Middle frontal gyrus (tissue), 1 donor: Measurements from ENCODE around the gene OBSCN.

Source experiments
- DNase-seq: peaks from one replicate; pipeline ENCODE4 v3.0.0-alpha.2; 2015; ENCODE audit warnings: low spot score; ENCODE audit errors: extremely low spot score

Gene OBSCN

DNA sequence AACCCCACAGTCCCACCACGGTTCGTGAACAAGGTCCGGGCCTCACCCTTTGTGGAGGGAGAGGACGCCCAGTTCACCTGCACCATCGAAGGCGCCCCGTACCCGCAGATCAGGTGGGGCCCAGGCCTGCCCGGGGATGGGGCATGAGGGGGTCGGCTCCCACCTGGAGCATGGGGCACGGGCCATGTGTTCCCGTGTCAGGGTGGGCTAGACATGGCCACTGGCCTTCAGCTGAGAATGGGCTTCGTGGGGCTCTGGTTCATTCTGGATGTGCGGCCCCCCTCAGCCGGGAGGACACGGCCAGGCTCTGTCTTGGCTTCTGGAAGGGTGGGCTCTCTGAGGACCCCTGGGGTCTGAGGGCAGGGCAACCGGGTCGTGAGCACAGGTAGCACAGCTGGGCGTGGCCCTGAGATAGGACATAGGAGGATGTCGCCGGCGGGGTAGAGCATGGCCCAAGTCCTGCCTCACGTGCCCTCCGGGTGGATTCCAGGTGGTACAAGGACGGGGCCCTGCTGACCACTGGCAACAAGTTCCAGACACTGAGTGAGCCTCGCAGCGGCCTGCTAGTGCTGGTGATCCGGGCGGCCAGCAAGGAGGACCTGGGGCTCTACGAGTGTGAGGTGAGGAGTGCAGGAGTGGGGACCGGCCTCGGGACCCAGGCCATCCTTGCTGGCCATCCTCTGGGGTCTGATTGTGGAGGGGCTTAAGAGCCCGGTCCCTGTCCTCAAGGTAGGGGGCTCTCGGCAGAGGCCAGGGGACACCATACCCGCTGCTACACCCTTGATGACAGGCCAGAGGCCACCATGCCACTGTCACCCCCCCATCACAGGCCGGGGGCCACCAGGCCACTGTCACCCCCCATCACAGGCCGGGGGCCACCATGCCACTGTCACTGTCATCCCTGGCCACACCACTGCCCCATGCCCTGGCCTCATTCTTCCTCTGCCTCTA, 143.3 kb downstream of the OBSCN start:
- DNase-seq: no peak

- DNase-seq: no peak
These were observed 144.0 kb downstream of the OBSCN start for GRCh38 chr1:228351850-228352249.

- DNase-seq: no peak
These were observed 145.0 kb downstream of the OBSCN start for GRCh38 chr1:228352677-228353481.

GRCh38 chr1:228353601-228354371, 145.9 kb downstream of the OBSCN start:
- DNase-seq: no peak

DNA sequence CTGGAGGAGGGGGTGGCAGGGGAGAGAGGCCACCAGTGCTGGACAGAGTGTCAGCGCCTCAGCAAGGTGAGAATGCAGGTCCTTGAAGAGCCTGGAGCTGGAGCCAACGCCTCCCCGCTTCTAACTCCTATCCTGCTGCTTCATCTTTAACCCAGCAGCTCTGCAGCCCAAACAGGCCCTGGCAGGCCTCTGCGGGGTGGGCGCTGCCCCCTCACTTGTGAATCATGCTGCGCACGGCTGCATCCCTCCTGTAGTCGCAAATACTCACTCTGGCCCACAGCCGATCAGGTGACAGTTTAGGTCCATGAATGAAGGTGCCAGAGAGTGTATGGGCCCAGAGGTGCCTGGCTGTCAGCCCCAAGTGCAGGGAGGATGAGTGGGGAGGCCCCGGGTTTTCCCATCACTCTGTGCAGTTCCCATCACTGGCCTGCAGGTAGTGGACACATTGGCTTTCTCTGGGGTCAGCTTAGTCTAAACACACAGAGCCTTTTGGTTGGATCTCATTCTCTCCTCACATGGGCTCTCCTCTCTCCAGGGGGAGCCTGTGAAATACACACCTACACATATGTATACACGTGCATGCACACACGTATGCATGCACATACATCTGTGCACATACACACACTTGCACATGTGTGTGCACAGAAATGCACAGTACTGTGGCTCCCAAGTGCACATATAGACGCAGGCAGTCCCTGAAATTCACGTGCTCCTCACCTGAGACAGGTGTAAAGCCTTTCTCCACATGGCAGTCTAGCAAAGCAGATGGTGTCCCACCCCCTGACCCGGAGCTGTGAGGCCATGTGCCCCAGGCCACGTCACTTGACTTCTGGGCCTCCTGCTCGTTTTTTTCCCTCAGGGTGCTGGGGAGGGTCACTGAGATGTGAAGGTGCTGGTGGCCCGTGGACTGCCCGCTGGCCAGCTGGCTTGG, 146.8 kb downstream of the OBSCN start:
- DNase-seq: no peak

DNA sequence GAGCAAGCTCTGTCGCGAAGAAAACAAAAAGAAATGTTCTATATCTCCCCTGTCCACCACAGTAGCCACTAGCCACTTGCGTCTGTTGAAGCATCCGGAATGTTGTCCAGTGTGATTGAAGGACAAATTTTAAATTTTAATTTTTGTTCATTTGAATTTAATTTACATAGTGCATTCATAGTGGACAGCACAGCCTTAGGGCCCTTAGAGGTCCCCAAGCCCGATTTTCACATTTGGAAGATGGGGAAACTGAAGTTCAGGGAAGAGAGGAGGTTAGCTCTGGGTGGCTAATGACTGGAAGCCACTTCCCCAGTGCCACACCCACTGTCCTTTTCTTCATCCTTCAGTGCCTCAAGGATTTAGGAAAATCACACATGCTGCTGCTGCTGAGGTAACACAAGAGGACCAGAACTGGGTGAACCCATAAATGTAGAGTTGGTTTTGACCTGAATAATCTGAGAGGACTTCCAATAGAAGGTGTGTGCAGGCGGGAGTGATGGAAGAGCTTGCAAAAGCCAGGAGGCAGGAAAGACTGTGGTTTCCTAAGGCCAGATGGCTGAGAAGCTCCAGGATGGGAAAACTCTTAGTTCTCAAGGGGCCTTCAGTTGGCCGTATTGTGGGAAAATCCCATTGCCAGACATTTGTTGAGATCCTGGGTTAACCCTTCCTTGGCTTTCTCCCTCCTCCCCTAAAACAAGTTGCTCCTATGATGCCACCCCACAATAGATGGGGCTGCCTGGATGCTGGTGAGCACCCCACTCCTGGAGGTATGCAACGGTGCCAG, 149.2 kb downstream of the OBSCN start:
- DNase-seq: no peak

- no peak for DNase-seq
These were observed 150.4 kb downstream of the OBSCN start for GRCh38 chr1:228358039-228358763.

- DNase-seq: no peak
These were observed 151.1 kb downstream of the OBSCN start for GRCh38 chr1:228358764-228359612.

GRCh38 chr1:228359613-228360532, 152.0 kb downstream of the OBSCN start:
- DNase-seq: no peak

- DNase-seq: no peak
These were observed 152.9 kb downstream of the OBSCN start for GRCh38 chr1:228360533-228361313.

GRCh38 chr1:228361314-228362140, 153.7 kb downstream of the OBSCN start:
- no peak for DNase-seq

GRCh38 chr1:228362141-228362883, 154.5 kb downstream of the OBSCN start:
- DNase-seq: no peak

DNA sequence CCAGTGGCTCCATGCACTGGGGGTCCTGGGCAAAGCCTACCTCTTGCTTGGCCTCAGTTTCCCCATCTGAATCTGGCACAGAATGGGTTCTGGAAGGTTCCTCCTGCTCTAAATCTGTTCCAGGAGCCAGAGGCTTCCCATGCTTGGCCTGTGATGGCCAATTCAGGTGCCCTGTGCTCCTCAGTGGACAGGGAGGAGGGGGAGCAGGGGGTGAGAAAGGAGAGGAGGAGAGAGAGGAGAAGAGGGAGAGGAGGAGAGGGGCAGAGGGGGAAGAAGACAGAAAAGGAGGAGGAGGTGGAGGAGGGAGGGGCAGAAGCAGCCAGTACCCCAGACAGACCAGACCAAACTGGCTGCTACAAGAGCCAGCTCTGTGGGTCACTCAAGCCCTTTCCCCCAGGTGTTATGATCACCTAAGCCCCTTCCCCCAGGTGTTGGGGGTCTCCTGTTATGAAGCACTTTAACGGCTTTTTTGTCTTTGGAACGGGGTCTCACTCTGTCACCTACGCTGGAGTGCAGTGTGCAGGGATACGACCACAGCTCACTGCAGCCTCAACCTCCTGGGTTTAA, 155.1 kb downstream of the OBSCN start:
- no peak for DNase-seq

DNA sequence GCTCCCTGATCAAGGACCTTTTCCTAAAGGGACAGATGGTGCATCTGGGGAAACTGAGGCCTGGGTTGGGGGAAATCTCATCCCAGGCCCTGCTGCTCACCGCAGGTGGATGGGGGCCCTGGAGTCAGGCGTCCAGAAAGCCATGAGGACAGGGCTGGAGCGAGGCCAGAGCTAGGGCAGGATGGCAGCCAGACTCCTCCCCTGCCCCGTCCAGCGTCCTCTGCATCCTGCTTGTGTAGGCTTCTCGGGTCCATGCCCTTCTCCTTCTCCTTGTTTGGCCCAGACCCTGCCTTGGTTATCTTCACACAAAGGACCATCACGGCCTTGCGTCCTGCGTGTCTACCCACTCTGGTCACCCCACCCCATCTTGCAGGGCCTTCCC, 155.8 kb downstream of the OBSCN start:
- DNase-seq: no peak
